SIG-M5 treated with dmso at 0.1 percent for 504 hours (cell line): ENCODE measurements around the gene PAM.

Experiments
- DNase-seq: peaks from one replicate; lab custom pipeline; 2025; ENCODE audit not compliant: unreplicated experiment; lab: John Stamatoyannopoulos, UW

The PAM gene

DNA sequence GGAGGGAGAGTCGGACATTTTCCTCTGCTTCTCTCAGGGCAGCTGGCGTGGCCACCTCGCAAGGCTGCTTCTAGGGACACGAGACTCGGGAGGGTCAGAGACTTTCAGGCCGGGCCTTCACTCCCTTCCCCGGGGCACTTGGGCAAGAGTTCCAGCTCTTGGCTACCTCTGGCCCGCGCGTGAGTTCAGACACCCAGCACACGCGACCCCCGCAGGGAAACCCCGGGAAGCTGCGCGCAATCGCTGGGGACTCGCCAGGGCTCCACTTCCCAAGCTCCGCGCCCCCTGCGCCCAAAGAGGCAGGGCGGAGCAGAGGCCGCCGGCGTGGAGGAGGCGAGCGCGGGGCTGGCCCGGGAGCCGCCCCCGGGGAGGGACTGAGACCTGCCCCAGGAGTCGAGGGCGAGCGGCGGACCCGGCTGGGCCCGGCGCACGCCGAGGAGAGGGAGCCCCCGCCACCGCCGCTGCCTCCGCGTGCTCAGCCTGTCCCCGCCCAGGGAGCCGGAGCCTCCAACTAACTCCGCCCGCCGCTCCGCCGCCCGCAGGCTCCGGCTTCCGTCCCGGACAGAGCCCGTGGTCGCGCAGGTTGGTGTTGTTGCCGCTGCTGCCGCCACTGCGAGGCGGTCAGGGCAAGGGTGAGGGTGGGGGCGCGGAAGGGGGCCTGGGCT lies at the start of gene PAM:
TSS of gene PAM (plus strand) at position 539 of the 665 bp plus-strand sequence. CDS start 110,891 bp downstream, outside the sequence.
- DNase-seq = peak; percentile 72

DNA sequence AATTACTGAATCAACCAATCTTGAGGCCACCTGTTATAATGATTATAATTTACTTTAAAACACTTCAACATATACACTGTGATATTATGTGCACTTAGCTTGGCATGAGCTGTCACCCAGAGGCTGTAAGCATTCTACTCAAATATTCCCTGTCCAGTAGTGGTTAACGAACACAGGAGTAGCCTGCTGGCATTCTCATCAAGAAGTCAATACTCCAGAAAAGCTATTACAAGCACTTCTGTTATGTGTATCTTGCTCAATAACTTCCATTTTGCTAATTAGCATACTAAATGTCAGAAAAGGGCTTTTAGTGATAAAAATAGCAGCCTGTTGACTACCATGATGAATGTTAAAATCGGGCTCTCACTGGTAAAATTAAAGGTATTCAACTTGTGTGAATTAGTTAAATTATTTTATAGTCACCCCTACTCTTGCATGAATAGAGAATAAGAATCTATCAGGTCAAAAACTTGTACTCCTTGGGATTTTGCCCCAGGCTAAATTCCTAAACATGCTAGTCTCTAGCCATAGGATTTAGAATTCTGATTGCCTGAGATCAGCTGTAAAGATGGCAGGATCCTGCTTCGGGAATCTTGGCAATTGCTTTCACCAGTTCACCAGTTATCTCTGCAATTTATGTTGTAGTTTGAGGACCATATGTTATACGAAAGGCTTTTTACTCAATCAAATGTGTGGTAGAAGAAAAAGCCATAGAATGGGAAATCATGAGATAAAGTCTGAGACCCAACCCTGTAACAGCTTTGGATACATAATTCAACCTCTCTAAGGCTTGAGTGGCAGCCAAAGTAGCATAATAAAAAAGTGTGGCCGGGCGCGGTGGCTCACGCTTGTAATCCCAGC lies 43.4 kb upstream of the PAM start:
- DNase-seq = no peak

- DNase-seq = peak; percentile 5
Observed at GRCh38 chr5:102713278-102713677, 41.8 kb upstream of the PAM start.

DNA sequence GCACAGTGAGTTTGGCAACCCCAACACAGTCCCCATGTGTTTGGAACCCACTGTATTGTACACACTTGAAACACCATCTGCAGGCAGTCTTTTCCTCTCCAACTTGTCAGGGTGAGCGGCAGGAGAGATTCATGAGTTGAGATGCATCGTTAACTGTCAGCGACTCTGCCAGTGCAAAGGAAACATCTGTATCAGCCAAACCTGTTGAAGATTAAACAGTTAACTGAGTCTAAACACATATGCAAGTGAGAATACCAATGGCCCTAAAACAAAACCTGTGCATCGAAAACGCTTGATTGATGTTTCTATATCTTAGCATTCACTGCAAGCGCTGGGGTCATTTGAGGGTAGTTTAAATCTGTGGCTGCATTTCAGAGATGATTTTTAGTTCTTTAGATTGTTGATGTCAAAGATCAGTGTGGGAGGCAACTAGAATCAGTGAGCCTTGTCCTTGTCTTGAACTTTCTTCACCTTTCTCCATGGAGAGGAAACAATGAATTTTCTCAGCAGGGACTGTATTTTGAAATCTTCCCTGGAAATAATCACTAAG lies 41.3 kb upstream of the PAM start:
- DNase-seq = no peak

GRCh38 chr5:102715082-102715807 lies 39.9 kb upstream of the PAM start:
- no peak for DNase-seq

DNA sequence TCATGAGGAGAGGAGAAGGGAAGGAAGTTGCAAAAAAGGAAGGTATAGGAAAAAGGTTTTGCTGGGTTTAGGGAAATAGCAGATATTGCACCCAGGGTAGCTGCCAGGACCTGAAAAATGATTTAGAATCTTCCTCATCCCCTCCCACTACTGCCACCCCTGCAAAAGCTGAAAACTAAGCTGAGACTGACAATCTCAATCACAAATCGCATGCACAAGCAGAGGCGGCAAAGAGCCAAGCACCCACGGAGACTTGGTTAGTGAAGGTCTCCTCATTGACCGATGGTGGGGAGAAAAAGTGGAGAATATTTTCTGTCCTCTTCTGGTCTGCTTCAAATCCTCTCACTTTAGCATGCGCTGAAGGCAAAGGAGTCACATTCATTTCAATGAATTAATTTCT lies 39.1 kb upstream of the PAM start:
- no peak for DNase-seq

DNA sequence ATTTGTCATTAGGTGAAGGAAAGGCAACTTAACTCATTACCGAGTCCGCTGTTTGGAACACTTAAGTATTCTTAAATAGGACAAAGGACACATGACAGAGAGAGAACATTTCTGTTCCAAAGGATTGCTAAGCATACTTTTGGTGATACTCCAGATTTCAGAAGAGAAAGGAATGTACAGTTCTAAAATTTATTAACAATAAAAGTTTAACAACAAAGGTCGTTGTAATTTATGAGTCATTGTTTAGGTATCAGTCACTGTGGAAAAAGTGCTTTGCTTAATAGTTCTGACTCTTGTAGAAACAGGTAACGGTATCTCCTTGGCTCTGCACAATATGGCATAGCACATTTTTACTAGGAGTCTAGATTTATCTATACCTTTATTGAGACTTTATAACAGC lies 36.3 kb upstream of the PAM start:
- DNase-seq = no peak

GRCh38 chr5:102719886-102720285 lies 35.2 kb upstream of the PAM start:
- no peak for DNase-seq

DNA sequence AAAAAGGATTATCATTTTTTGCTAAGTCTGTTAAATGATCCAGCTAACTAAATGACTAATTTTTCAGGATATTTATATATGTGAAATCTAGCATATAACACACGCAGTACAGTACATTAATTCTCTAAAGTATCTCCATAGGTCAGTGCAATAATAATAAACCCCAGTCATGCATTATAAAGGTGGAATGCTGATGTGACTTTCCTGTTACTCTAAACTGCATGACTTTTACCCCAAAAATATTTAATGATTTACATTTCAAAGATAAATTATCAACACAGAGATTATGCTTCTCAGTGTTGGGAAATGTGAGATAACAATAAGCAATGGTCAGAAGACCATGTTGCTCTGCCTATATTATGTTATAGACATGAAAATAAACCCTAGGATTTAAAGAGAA lies 34.1 kb upstream of the PAM start:
- no peak for DNase-seq

- DNase-seq = no peak
Observed at GRCh38 chr5:102722931-102723330, 32.2 kb upstream of the PAM start.

DNA sequence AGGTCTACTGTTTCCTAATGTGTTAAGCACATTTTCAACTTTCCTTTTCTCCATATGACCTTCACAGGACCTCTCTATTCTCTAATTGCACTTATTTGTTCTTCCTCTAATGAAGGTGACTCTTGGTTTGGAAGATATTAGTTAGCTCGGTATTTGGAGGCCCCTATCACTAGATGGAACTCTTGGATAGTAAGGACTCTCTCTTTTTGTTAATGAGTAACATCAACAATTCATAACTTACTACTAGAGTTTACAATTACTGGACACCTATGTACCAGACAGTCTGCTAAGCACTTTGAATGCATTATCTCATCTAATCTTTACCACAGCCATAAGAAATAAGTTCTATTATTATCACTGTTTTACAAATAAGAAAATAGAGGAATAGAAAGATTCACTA lies 23.4 kb upstream of the PAM start:
- no peak for DNase-seq

DNA sequence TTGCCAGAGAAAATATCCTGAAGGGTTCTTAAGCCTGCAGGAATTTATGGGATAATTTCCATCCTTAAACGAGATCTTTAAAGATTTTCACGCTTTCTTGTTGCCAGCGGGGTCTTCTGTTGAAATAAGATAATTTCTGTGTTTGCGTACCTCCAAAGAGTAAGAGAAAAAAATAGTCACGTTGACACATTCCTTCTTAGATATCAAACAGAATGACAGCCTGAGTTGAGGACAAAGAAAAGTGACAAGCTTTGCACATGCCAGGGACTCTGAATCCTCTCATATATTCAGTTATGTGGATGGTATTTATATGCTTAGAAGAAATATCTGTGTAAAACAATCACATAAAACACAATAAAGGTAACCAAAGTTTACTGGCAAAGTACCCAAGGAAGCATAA lies 21.6 kb upstream of the PAM start:
- no peak for DNase-seq

GRCh38 chr5:102737161-102737560 lies 17.9 kb upstream of the PAM start:
- DNase-seq = no peak

GRCh38 chr5:102737805-102738469 lies 17.2 kb upstream of the PAM start:
- DNase-seq = no peak

- no peak for DNase-seq
Observed at GRCh38 chr5:102740515-102740914, 14.6 kb upstream of the PAM start.

DNA sequence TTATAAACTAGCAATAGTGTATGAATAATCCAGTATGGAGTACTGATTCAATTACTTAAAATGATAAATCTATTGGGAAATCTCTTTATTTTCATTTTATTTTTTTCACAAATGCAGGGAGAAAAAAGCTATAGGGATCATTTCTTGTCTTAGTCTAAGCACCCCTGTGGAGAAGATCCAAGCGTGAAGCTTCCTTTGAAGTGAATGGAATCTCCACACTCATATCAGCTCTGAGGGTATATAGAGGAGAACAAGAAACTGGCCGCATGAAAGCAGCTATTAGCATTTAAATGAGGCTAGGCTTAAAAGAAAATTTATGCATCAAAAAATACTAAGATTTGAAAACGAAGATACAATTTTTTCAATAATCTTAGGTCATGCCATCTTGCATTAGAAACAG lies 12.9 kb upstream of the PAM start:
- DNase-seq = no peak

DNA sequence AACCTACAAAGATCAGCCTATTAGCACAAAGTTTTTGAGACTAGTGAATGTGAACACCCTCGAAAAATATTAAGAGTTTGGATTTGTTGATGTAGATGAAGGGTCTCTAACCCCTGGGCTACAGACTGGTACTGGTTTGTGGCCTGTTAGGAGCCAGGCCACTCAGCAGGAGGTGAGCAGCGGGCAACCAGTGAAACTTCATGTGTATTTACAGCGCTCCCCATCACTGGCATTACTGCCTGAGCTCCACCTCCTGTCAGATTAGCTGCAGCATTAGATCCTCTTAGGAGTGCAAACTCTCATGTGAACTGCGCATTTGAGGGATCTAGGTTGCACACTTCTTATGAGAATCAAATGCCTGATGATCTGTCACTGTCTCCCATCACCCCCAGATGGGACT lies 11.2 kb upstream of the PAM start:
- DNase-seq = no peak

GRCh38 chr5:102747386-102748166 lies 7.5 kb upstream of the PAM start:
- no peak for DNase-seq

DNA sequence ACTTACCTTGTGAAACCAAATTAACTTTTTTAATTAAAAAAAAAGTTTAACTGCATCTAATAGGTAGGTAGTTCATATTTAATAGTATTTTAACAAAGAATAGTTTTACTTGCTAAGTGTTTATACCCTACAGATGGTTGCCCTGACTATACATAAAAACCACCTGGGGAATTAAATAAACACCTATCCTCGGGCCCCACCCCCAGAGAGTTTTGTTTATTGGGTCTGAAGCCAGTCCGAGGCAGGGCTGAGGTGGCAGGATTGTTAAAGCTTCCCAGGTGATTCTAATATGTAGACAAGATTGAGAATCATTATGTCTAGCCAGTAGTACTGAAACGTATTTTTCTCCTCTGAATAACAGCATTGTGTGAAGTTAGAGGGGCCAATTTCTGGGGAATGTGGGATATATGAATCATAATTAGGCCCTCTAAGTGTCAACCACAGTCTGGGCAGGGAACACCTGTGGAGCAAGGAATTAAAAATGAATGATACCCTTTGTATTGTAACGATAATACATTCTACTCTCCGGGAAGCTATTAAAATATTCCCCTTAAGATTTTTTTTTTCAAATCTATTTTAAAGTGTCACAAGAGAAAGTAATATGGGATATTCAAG lies 5.6 kb upstream of the PAM start:
- no peak for DNase-seq
